Gastrocnemius medialis (tissue), 4 donors: Measurements from ENCODE around the gene HSPB6. TPM values are rescaled to one million over a fixed set of nuclear protein-coding genes. Genes with fewer than 3 reads are reported as not detected.

ENCODE experiments used
- ATAC-seq, 2 donors: fragments of 150-250 bp; one replicate each; pipeline ENCODE4 v1.9.1; 2016
- DNase-seq, 2 donors: peaks; one replicate each; pipeline ENCODE4 v3.0.0-alpha.2; 2019
- H3K27ac ChIP-seq, 4 donors: fragments of 200-600 bp; sonication (generic); 1 replicate in 1 of 4; 2 replicates in 3 of 4; pipeline ENCODE4 v1.5.1; 2016 to 2018; ENCODE audit warnings: mild to moderate bottlenecking in 2 of 4, moderate library complexity in 1 of 4
- H3K27me3 ChIP-seq, 3 donors: fragments of 200-600 bp; sonication (generic) in 2 of 3; 1 replicate in 1 of 3; 2 replicates in 2 of 3; pipeline versions ENCODE4 v1.5.1 to v1.6.0; 2016 to 2019; ENCODE audit warnings: mild to moderate bottlenecking in 1 of 3, moderate library complexity in 1 of 3
- H3K36me3 ChIP-seq, 2 donors: fragments of 200-600 bp; sonication (generic) in 1 of 2; one replicate each; pipeline ENCODE4 v1.5.1; 2017 to 2018
- H3K4me1 ChIP-seq, 2 donors: fragments of 200-600 bp; sonication (generic) in 1 of 2; one replicate each; pipeline ENCODE4 v1.5.1; 2016 to 2017; ENCODE audit warnings: mild to moderate bottlenecking in 2 of 2
- H3K4me3 ChIP-seq, 4 donors: fragments of 200-600 bp; sonication (generic) in 3 of 4; 1 replicate in 1 of 4; 2 replicates in 3 of 4; pipeline ENCODE4 v1.5.1; 2016 to 2019; ENCODE audit warnings: mild to moderate bottlenecking in 2 of 4
- H3K9me3 ChIP-seq, 3 donors: fragments of 200-600 bp; sonication (generic) in 2 of 3; 1 replicate in 1 of 3; 2 replicates in 2 of 3; pipeline ENCODE4 v1.5.1; 2016 to 2019
- CTCF ChIP-seq, 5 experiments: fragments of 450-650 bp in 3 of 5; fragments of 200-600 bp in 2 of 5; sonication (generic) in 2 of 5; IDR thresholded peaks in 4 of 5; conservative IDR thresholded peaks in 1 of 5; 1 replicate in 4 of 5; 2 replicates in 1 of 5; pipeline ENCODE4 v1.5.1; 2016 to 2019; ENCODE audit warnings: antibody characterized with exemption in 5 of 5, mild to moderate bottlenecking in 3 of 5, moderate library complexity in 3 of 5
- POLR2A ChIP-seq, 2 donors: fragments of 450-650 bp; IDR thresholded peaks; one replicate each; pipeline ENCODE4 v1.6.1; 2017; ENCODE audit warnings: antibody characterized with exemption in 2 of 2, mild to moderate bottlenecking in 2 of 2, moderate library complexity in 2 of 2
- in situ Hi-C, 4 donors: fragments of 200-750 bp; cut with MboI; loops; one replicate each; pipeline versions ENCODE4 v1.15.0 to v1.8.0; 2017; ENCODE audit warnings: low sequenced_read_pairs in 4 of 4
- intact Hi-C: fragments of 100-400 bp; cut with DNase I; formaldehyde crosslinking; loops from one replicate; pipeline ENCODE4 v1.15.1; 2023; ENCODE audit warnings: low total_unique reads
- total RNA-seq, 4 donors: library from RNA; depleted of rRNA; stranded (reverse); fragments of >200 nt; gene quantifications; one replicate each; pipeline versions ENCODE4 v1.1.0 to v1.2.3, GENCODE V29; 2016

The HSPB6 gene
- total RNA-seq, 4 donors from 2014 or later, result 79.8 to 241 (median 139) TPM

GRCh38 chr19:35716801-35717664 is 39.8 kb downstream of the HSPB6 start:
- Histone ChIP-seq H3K4me1 (peaks cover 21 to 25% of the 10 kb centered on the region in 2 donors), H3K9me3 (no peaks in the 10 kb centered on the region), H3K4me3 (peak overlapping the region; percentile 92 to 99 (median 96)), H3K27me3 (no peaks in the 10 kb centered on the region), H3K36me3 (peaks cover 0 to 21% of the 10 kb centered on the region in 2 donors), H3K27ac (peak overlapping the region; percentile 84 to 95 (median 92))
- ATAC-seq (peak; percentile 82 to 84), DNase-seq (peak; percentile 75 to 82)
- in situ Hi-C loops (loop anchor here in 3 of 4 donors (10.0 to 25.0 kb wide), 3 partner anchors 172 to 218 kb away; partner anchors contain the start of genes TMEM147 (in 2 of the 3), GAPDHS (in 1 of the 3), LRFN3 (in 1 of the 3) and SBSN (in 1 of the 3)), intact Hi-C loops (loop anchor here (1.0 to 2.0 kb wide), 10 partner anchors 15 to 214 kb away; partner anchors contain the start of genes COX6B1, HAUS5, PSENEN and TMEM147)
- peak; percentile 97 to 99 (median 98) for TF ChIP-seq CTCF (IDR thresholded peaks at IDR 0.05 in 4 of 5, conservative IDR thresholded peaks at IDR 0.05 in 1 of 5)
- TF ChIP-seq POLR2A (IDR thresholded peaks at IDR 0.05), result peak; percentile 45 to 48

- intact Hi-C loops (loop anchor here (1.0 to 2.0 kb wide), 3 partner anchors 67 to 167 kb away; partner anchors contain the start of genes COX6B1 and HAUS5), in situ Hi-C loops (loop anchor here in 3 of 4 donors (10.0 to 25.0 kb wide), 3 partner anchors 171 to 219 kb away; partner anchors contain the start of genes TMEM147 (in 2 of the 3), GAPDHS (in 1 of the 3), LRFN3 (in 1 of the 3) and SBSN (in 1 of the 3))
- Histone ChIP-seq H3K4me1 (peaks cover 21 to 25% of the 10 kb centered on the region in 2 donors), H3K9me3 (no peaks in the 10 kb centered on the region), H3K27ac (peak overlapping the region; percentile 84 to 95 (median 92)), H3K27me3 (no peaks in the 10 kb centered on the region), H3K4me3 (peak overlapping the region; percentile 92 to 99 (median 96)), H3K36me3 (peaks cover 0 to 15% of the 10 kb centered on the region in 2 donors)
- peak; percentile 18 to 25 for ATAC-seq
- DNase-seq, result peak in 1 of 2 donors; percentile 29
- TF ChIP-seq CTCF (IDR thresholded peaks at IDR 0.05 in 4 of 5, conservative IDR thresholded peaks at IDR 0.05 in 1 of 5) (no peak), POLR2A (IDR thresholded peaks at IDR 0.05) (peak in 1 of 2 donors; percentile 34)
Measured at GRCh38 chr19:35715981-35716800, 40.6 kb downstream of the HSPB6 start.

DNA sequence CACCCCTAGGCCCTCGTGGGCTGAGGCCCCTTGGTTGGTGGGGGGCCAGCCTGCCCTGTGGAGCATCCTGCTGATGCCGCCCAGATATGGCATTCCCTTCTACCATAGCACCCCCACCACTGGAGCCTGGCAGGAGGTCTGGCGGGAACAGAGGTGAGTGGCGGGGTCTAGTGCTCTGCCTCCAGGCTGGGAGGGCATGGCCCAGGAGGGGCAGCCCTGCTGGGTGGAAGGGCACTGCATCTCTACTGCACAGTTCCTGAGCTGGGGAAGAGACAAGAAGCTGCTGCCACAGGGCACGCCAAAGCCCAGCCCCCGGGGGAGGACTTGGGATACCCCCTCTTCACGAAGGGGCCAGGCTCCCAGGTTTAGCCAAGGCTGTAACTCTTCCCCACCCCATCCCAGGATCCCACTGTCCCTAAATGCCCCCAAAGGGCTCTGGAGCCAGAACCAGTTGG is 41.4 kb downstream of the HSPB6 start:
- no peaks in the 10 kb centered on the region for H3K27me3 ChIP-seq
- DNase-seq, result no peak
- peak overlapping the region in 3 of 4 donors; percentile 94 to 99 (median 97) for H3K4me3 ChIP-seq
- intact Hi-C loops, result no loop called here
- TF ChIP-seq CTCF (IDR thresholded peaks at IDR 0.05 in 4 of 5, conservative IDR thresholded peaks at IDR 0.05 in 1 of 5) (no peak), POLR2A (IDR thresholded peaks at IDR 0.05) (no peak)
- peak overlapping the region in 3 of 4 donors; percentile 84 to 94 (median 89) for H3K27ac ChIP-seq
- no peak for ATAC-seq
- peaks cover 0 to 6% of the 10 kb centered on the region in 2 donors for H3K36me3 ChIP-seq
- H3K4me1 ChIP-seq, result peaks cover 21 to 25% of the 10 kb centered on the region in 2 donors
- H3K9me3 ChIP-seq, result no peaks in the 10 kb centered on the region
- in situ Hi-C loops, result loop anchor here in 3 of 4 donors (10.0 to 25.0 kb wide), 3 partner anchors 171 to 219 kb away; partner anchors contain the start of genes TMEM147 (in 2 of the 3), GAPDHS (in 1 of the 3), LRFN3 (in 1 of the 3) and SBSN (in 1 of the 3)
